D721Med (cell line): ENCODE measurements around the gene UBAC1.

Source experiments
- DNase-seq: peaks from one replicate; pipeline ENCODE4 v3.0.0; 2011; ENCODE audit warnings: low spot score; ENCODE audit not compliant: insufficient read length
- FAIRE-seq: peaks from 2 replicates; lab custom pipeline; 2011; peaks lifted over from hg19 to GRCh38; lab: Jason Lieb, UNC
- TF ChIP-seq, protein P1 (sequence below): IDR thresholded peaks from 2 replicates; pipeline ENCODE4 v1.5.1; 2012; ENCODE audit warnings: mild to moderate bottlenecking, control low read depth; ENCODE audit not compliant: insufficient read depth; ENCODE audit errors: missing control alignments

UBAC1 gene

GRCh38 chr9:135961277-135961715, at the start of gene UBAC1:
Gene UBAC1, minus strand, starts transcription at chr9:135961373. Its CDS starts 211 bp downstream, at chr9:135961162.
- FAIRE-seq (no peak), DNase-seq (peak; percentile 97)
- TF ChIP-seq, protein P1, sequence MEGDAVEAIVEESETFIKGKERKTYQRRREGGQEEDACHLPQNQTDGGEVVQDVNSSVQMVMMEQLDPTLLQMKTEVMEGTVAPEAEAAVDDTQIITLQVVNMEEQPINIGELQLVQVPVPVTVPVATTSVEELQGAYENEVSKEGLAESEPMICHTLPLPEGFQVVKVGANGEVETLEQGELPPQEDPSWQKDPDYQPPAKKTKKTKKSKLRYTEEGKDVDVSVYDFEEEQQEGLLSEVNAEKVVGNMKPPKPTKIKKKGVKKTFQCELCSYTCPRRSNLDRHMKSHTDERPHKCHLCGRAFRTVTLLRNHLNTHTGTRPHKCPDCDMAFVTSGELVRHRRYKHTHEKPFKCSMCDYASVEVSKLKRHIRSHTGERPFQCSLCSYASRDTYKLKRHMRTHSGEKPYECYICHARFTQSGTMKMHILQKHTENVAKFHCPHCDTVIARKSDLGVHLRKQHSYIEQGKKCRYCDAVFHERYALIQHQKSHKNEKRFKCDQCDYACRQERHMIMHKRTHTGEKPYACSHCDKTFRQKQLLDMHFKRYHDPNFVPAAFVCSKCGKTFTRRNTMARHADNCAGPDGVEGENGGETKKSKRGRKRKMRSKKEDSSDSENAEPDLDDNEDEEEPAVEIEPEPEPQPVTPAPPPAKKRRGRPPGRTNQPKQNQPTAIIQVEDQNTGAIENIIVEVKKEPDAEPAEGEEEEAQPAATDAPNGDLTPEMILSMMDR: peak; percentile 9

GRCh38 chr9:136010615-136011361, 49.6 kb upstream of the UBAC1 start:
- FAIRE-seq (no peak), DNase-seq (no peak)
- TF ChIP-seq, protein P1: no peak

DNA sequence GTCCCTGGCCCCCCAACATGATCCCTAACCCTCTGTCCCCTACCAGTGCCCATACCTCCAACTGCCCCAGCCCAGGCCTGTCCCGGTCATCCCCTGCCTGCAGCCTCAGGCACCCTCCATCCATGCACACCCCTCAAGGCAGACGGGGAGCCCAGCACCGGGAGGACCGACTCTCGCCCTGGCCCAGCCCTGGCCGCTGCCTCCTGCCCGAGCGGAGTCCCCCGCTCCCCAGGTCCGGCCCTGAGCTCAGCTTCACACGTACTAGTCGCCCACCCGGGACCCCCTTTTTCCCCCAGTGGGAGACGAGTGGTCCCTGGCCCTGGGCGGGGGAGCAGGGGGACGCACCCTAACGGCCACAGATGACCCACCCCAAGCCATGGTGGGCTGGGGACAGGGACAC, 49.0 kb upstream of the UBAC1 start:
- TF ChIP-seq, protein P1: no peak
- FAIRE-seq (no peak), DNase-seq (no peak)

- TF ChIP-seq, protein P1: no peak
- DNase-seq: no peak
- no peak for FAIRE-seq
Observed at GRCh38 chr9:136009516-136009915, 48.3 kb upstream of the UBAC1 start.

DNA sequence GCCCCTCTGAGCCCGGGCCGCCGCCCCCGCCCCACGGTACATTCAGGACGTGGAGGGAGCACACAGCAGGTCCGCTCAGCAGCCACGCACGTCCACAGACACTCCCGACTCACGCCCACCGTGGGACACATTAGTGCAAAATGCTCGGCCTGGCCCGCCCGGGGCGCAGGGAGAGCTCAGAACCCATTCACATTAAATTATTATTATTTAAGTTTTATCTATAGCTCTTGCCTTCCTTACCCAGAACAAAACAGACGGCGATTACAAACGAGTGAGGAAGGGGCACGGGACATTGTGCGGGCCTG, 47.5 kb upstream of the UBAC1 start:
- DNase-seq: no peak
- FAIRE-seq: no peak
- TF ChIP-seq, protein P1: no peak

DNA sequence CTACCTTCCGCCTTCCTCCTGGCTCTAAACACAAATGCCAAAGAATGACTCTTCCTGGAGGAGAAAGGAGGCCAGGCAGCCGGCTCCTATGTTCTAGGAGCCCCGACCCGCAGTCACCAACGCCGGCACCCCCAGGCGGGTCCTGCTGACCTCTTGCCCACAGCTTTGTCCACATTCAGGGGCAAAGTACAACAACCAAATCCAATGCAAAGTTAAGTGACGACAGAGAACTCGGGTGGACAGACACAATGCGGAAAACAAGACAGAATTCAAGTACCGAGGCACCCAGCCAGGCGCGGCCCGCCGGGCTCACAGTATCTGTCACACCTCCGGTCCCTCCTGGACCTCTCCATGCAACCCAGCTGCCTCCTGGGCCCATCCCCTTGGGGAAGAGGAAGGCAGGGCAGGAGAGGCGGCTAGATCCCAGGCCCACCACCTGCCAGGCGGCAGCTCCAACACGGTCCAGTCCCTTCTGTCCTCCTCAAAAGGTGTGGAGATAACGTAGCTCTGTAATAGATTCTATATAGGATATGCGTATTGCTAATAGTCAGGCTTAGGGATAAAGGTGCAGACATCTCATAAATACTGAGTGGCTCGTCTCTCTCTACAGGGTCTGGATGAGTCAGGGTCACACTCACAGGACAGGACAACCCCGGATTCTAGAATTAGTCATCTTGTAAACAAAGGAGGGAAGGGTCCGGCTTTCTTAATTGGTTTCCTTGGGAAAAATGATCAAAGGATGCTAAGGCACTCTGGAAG, 46.9 kb upstream of the UBAC1 start:
- no peak for DNase-seq
- TF ChIP-seq, protein P1: no peak
- FAIRE-seq: no peak
